ENCODE measurements around the gene ADRA1B.

- no peak for TF ChIP-seq NFIC (IDR thresholded peaks at IDR 0.05)
- TF ChIP-seq YY1 (IDR thresholded peaks at IDR 0.05; ENCODE audit: low read depth), result no peak
- TF ChIP-seq EGR1 (IDR thresholded peaks at IDR 0.05), result no peak
- no peak for TF ChIP-seq EP300 (IDR thresholded peaks at IDR 0.05; ENCODE audit: borderline replicate concordance)
Measured at GRCh38 chr5:159993194-159993593, 76.9 kb downstream of the ADRA1B start.
